HepG2 (cell line): ENCODE results near the gene TGM6. TPM values are rescaled to one million over a fixed set of nuclear protein-coding genes. Genes with fewer than 3 reads are reported as not detected.

Experiments
- EHMT2 ChIP-seq: fragments of 200-600 bp; sonication (generic); IDR thresholded peaks from 2 replicates; pipeline ENCODE4 v1.7.0; 2017; ENCODE audit warnings: antibody characterized with exemption, low read depth, low read length, borderline replicate concordance
- ELF4 ChIP-seq: sonication (generic); formaldehyde crosslinking; IDR thresholded peaks from 2 replicates; pipeline ENCODE4 v1.5.0; 2020; ENCODE audit warnings: missing genetic modification reagents, mild to moderate bottlenecking, moderate library complexity, borderline replicate concordance
- MIER3 ChIP-seq: IDR thresholded peaks from 2 replicates; pipeline ENCODE4 v1.6.1; 2016; ENCODE audit warnings: missing compliant biosample characterization, borderline replicate concordance
- NFKB2 ChIP-seq: sonication (generic); formaldehyde crosslinking; IDR thresholded peaks from 2 replicates; pipeline ENCODE4 v1.4.0; 2020; ENCODE audit warnings: missing genetic modification reagents, borderline replicate concordance
- NRL ChIP-seq: sonication (generic); formaldehyde crosslinking; IDR thresholded peaks from 2 replicates; pipeline ENCODE4 v1.5.0; 2020; ENCODE audit warnings: missing genetic modification reagents, mild to moderate bottlenecking, moderate library complexity, borderline replicate concordance
- PHF5A ChIP-seq: IDR thresholded peaks from one replicate; pipeline ENCODE4 v1.6.1; 2018; ENCODE audit warnings: low read depth, missing genetic modification reagents; ENCODE audit not compliant: unreplicated experiment
- RNF219 ChIP-seq: sonication (generic); formaldehyde crosslinking; IDR thresholded peaks from 2 replicates; pipeline ENCODE4 v1.5.0; 2020; ENCODE audit warnings: mild to moderate bottlenecking, missing genetic modification reagents
- SKI ChIP-seq: fragments of 450-650 bp; IDR thresholded peaks from one replicate; pipeline ENCODE4 v1.6.1; 2018; ENCODE audit warnings: mild to moderate bottlenecking; ENCODE audit not compliant: partially characterized antibody
- STAT5B ChIP-seq: sonication (generic); formaldehyde crosslinking; IDR thresholded peaks from 2 replicates; pipeline ENCODE4 v1.4.0; 2020; ENCODE audit warnings: missing genetic modification reagents
- TAF1 ChIP-seq: sonication (generic); formaldehyde crosslinking; IDR thresholded peaks from 2 replicates; pipeline ENCODE4 v1.4.0; 2020; ENCODE audit warnings: missing genetic modification reagents
- TFAP4 ChIP-seq: sonication (generic); IDR thresholded peaks from 2 replicates; pipeline ENCODE4 v1.6.1; 2016; ENCODE audit warnings: low read depth, borderline replicate concordance
- TRIM22 ChIP-seq: fragments of 450-650 bp; IDR thresholded peaks from 2 replicates; pipeline ENCODE4 v1.6.1; 2017
- ZBTB4 ChIP-seq: sonication (generic); formaldehyde crosslinking; IDR thresholded peaks from 2 replicates; pipeline ENCODE4 v1.4.0; 2020; ENCODE audit warnings: missing genetic modification reagents, mild to moderate bottlenecking, borderline replicate concordance
- ZBTB8A ChIP-seq: sonication (generic); formaldehyde crosslinking; IDR thresholded peaks from 2 replicates; pipeline ENCODE4 v1.4.0; 2020; ENCODE audit warnings: mild to moderate bottlenecking, low read depth, missing genetic modification reagents, borderline replicate concordance
- ZNF205 ChIP-seq: IDR thresholded peaks from 2 replicates; pipeline ENCODE4 v1.6.1; 2018; ENCODE audit warnings: missing biosample characterization, missing genetic modification reagents
- ZNF235 ChIP-seq: sonication (generic); formaldehyde crosslinking; IDR thresholded peaks from 2 replicates; pipeline ENCODE4 v1.8.1; 2023; ENCODE audit warnings: mild to moderate bottlenecking, missing genetic modification reagents, borderline replicate concordance
- ZNF343 ChIP-seq: sonication (generic); formaldehyde crosslinking; IDR thresholded peaks from 2 replicates; pipeline ENCODE4 v1.4.0; 2020; ENCODE audit warnings: mild to moderate bottlenecking, missing genetic modification reagents
- ZNF354B ChIP-seq: sonication (generic); formaldehyde crosslinking; IDR thresholded peaks from 2 replicates; pipeline ENCODE4 v1.8.0; 2022; ENCODE audit warnings: mild to moderate bottlenecking, missing genetic modification reagents
- ZNF367 ChIP-seq: sonication (generic); formaldehyde crosslinking; IDR thresholded peaks from 2 replicates; pipeline ENCODE4 v1.4.0; 2020; ENCODE audit warnings: missing genetic modification reagents, borderline replicate concordance
- ZNF530 ChIP-seq: sonication (generic); formaldehyde crosslinking; IDR thresholded peaks from 2 replicates; pipeline ENCODE4 v1.5.0; 2020; ENCODE audit warnings: low read depth, mild to moderate bottlenecking, missing genetic modification reagents
- ZNF644 ChIP-seq: IDR thresholded peaks from 2 replicates; pipeline ENCODE4 v1.6.1; 2016; ENCODE audit warnings: low read depth
- ZNF839 ChIP-seq: sonication (generic); formaldehyde crosslinking; IDR thresholded peaks from 2 replicates; pipeline ENCODE4 v1.4.0; 2020; ENCODE audit warnings: missing genetic modification reagents, mild to moderate bottlenecking, borderline replicate concordance
- polyA plus RNA-seq, 8 experiments: library from polyadenylated mRNA; depleted of rRNA in 3 of 8; stranded (reverse) in 7 of 8; unstranded in 1 of 8; fragments of >200 nt; fragmentation: Illumina TruSeq in 4 of 8; extraction: Trizol in 4 of 8; gene quantifications; 2 replicates each; pipeline versions ENCODE4 v1.2.1 to v1.2.3, GENCODE V29; 2011 to 2016; ENCODE audit warnings: low read depth in 4 of 8, missing spikeins in 1 of 8, mixed read lengths in 1 of 8; ENCODE audit not compliant: insufficient read depth in 1 of 8
- total RNA-seq, 5 experiments: library from RNA; depleted of rRNA; stranded (reverse); fragments of >200 nt; fragmentation: Illumina TruSeq; extraction: Trizol; gene quantifications; 2 replicates each; pipeline ENCODE4 v1.2.3, GENCODE V29; 2016; ENCODE audit warnings: low read depth in 1 of 5

Gene TGM6
- total and polyA plus RNA-seq, 2 of the 13 experiments (the other 11 are each of a cell fraction or from before 2014, with no cell fraction given), result not detected

- TF ChIP-seq ZBTB4 (CRISPR knock-in tag), result no peak
- peak; percentile 59; the same call in 1 of the 2 replicates for TF ChIP-seq ELF4 (CRISPR knock-in tag)
- no peak for TF ChIP-seq ZNF343 (CRISPR knock-in tag)
- no peak for TF ChIP-seq RNF219 (CRISPR knock-in tag)
- no peak for TF ChIP-seq STAT5B
- no peak for TF ChIP-seq ZNF235 (CRISPR knock-in tag)
- TF ChIP-seq MIER3 (CRISPR knock-in tag), result no peak
- no peak for TF ChIP-seq ZNF205 (CRISPR knock-in tag)
- no peak for TF ChIP-seq TAF1 (CRISPR knock-in tag)
- TF ChIP-seq NFKB2 (CRISPR knock-in tag), result no peak
- no peak for TF ChIP-seq ZNF367
- no peak for TF ChIP-seq ZNF354B (CRISPR knock-in tag)
- TF ChIP-seq ZNF839 (CRISPR knock-in tag), result no peak
- peak; percentile 82; the same call in 1 of the 2 replicates for TF ChIP-seq TFAP4
- TF ChIP-seq PHF5A (CRISPR knock-in tag), result no peak
- TF ChIP-seq NRL (CRISPR knock-in tag), result no peak
- TF ChIP-seq ZBTB8A (CRISPR knock-in tag), result no peak
- no peak for TF ChIP-seq EHMT2
- TF ChIP-seq SKI, result no peak
- no peak for TF ChIP-seq ZNF644 (CRISPR knock-in tag)
- TF ChIP-seq ZNF530 (CRISPR knock-in tag), result no peak
- TF ChIP-seq TRIM22, result no peak
Observed at GRCh38 chr20:2476742-2477615, 96.3 kb downstream of the TGM6 start (continued).
